NCI-H526 treated with DMSO at 0.1 percent for 48 hours (cell line): ENCODE data around the gene PNMA1.

ENCODE experiments used
- DNase-seq: peaks from one replicate; lab custom pipeline; 2025; lab: John Stamatoyannopoulos, UW

PNMA1 gene

GRCh38 chr14:73750531-73750901 is 36.3 kb upstream of the PNMA1 start:
- DNase-seq = no peak

DNA sequence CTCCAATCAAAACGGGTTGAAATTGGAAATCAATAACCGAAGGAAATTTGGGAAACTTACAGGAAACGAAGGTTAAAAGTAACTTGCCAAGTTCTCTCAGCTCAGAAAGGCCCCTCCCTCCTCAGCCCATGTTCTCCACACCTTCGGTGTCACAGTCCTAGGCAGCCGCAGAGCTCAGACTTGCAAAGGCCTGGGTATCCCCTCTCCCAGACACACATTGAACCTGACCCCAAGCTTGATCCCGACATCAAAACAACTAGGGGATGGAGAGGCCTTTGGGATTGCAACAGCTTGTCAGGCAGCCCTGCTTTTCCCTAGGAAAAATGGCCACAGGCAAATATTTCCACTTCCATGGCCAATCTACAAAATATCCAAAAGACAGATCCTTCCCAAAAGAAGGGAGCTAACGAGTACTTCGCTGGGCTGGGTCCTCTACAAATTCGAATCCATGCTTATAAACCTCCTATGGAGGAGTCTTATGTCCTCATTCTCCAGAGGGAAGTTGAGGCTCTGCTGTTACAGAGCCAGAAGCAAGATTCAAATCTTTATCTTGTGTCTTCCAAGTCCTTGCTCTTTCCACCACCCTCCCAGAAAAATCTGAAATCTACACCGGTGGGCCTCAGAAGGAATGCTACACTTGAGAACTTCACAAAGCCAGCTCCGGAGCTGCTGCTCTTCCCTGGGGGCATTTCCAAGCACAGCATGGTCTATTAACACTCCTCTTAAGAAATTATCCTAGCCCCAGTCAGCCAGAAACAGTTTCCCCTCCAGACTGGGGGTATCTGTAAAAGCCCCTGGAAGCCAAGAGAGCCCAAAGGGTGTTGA is 35.7 kb upstream of the PNMA1 start:
- no peak for DNase-seq

DNA sequence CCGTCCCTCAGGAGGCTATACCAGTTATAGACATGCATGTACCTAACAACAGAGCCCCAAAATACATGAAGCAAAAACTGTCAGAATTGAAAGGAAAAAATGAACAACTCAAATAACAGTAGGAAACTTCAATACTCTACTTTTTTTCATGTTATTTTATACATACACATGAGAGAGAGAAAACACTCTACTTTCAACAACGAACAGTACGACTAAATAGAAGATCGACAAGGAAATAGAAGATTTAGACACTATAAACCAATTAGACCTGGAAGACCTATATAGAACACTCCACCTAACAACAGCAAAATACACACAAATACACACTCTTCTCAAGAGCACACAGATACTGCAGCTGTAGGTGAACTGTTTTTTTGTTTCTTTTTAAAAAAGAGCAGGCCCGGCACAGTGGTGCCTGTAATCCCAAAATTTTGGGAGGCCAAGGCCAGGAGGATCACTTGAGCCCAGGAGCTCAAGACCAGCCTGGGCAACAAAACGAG is 34.7 kb upstream of the PNMA1 start:
- DNase-seq = no peak

DNA sequence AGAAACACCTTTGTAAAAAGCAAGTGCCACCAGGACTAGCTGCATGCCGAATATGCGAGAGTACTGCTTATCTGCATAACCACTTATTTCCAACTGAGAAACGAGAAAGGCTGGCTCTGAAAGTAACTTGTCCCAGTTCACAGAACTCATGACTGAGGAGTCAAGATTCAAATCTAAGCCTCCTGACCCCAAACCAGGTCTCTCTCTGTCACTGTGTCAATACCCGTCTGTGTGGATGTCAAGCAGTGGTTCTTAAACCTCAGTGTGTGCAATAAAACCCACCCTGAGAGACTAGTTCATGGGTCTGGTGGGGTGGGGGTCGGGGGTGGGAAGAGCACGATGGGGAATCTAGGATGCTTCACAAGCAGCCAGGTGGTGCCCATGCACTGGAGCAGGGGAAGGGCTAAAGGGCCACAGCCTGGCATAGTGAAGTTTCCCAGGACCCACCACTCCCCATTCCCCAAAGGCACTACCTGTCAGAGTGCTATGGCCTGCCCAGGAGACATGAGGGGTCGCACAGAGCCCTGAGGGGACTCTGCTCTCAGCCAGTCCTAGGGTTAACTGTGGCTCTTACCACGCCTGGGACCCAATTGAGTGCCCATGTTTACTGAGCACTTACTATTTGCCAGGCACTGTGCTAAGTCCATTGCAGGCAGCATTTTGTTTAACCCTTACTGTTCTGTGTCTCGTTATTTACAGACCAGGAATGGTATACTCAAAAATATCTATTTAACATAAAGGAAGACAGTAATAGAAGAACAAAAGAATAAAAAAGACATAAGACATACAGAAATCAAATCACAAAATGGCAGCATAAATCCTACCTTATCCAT is 33.4 kb upstream of the PNMA1 start:
- no peak for DNase-seq

- no peak for DNase-seq
Observed at GRCh38 chr14:73746520-73747378, 32.6 kb upstream of the PNMA1 start.

DNA sequence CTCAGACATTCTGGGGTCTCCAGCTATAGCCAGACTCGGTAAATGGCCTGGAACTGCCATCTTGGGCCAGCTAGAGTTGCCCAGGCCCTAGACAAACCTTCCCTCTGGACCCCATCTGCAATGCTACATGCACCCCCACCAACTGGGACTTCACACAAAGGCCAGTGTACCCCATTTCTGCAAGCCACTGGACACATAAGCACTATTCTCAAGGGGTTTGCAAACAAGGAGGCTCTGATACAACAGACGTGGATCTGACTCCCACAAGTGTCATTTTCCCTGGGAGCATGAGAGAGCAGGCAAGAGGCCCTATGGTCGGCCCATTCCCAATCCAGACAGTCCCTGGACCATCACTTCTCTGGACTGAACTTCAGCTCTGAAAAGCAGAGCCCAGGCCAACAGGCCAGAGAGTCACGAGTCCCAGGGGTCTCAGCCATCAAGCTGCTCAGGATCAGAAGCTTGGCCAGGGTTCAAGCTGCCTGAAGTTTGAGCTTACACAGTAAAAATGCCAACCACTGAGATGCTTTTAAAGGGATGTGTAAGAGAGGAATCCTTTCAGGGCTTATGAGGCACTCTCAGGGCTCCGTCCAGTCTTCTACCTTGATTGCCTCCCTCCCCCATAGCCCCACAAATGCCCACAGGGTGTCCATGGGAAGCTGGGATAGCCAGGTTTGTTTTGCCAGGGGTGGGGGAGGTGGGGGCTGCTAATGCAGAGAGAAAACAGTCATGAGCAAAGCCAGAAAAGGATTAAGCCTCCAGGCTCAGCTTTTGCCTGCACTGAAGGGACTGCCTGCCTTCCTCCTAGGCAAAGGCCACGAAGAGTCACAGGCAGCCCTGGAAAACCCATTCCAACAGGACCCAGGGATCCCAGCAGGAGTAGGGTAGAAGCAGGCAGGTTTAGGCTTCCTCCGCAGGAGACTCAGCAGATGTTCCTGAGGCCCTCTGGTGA is 31.7 kb upstream of the PNMA1 start:
- no peak for DNase-seq

GRCh38 chr14:73744874-73745529 is 30.8 kb upstream of the PNMA1 start:
- DNase-seq = no peak

DNA sequence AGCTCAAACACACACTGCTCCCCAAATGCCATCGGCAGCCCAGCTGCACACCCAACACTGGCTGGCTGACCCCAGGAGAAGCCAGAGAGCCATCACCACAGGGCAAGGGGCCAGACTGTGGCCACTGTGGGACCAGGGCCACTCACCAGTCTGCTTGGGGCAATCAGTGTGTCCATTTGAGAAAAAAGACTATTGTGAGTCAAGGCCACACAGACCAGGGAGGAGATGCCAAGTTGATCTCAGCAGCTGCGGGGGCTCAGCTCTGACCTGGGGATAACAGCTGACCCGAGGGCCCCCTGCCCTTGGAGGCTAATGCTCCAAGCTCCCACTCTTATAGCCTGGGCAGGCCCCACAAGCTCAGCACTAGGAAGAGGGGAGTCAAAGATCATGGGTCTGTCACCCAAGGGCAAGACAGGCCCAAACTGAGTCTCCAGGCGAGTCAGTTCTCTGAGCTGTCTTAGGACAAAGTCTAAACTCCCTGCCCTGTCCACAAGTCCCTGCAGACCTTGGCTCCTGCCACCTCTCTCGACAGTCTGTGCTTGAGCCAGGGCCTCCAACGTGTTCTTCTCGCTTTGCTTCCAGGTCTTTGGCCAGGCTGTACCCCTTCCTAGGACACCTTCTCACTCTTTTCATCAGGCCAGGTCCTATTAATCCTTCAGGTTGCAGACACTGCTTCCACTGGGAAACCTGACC is 30.1 kb upstream of the PNMA1 start:
- no peak for DNase-seq

GRCh38 chr14:73743431-73743931 is 29.3 kb upstream of the PNMA1 start:
- DNase-seq = no peak

DNA sequence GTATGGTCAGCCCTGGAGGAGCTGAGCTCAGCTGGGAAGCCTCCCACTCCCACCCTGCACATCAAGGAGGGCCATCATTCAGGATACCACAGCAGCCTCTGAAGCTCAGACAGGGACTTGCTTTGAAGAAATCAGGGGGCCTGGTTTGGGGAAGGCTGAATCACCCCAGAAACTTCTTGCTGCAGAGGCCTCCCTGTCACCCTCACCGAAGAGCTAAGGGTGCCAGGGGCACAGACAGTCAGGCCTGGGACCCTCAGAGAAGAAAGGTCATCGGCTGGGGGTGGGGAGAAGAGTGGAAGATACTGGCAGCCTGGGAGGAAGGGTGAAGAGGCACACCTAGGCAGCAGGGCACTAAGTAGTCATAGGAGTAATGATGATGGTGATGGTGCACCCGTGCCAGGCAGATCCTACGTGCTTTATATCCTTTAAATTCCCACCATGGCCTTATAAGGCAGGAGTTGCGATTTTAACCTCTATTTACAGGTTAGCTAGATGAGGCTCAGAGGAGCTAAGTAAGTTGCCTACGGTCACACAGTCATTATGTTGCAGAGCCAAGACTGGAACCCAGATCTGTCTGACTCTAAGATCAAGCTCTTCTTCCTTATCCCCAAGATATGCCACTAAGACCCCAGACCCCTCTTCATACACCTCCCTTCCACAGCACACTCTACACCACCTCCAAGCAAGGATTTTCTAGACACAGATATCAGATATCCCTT is 28.5 kb upstream of the PNMA1 start:
- no peak for DNase-seq

DNA sequence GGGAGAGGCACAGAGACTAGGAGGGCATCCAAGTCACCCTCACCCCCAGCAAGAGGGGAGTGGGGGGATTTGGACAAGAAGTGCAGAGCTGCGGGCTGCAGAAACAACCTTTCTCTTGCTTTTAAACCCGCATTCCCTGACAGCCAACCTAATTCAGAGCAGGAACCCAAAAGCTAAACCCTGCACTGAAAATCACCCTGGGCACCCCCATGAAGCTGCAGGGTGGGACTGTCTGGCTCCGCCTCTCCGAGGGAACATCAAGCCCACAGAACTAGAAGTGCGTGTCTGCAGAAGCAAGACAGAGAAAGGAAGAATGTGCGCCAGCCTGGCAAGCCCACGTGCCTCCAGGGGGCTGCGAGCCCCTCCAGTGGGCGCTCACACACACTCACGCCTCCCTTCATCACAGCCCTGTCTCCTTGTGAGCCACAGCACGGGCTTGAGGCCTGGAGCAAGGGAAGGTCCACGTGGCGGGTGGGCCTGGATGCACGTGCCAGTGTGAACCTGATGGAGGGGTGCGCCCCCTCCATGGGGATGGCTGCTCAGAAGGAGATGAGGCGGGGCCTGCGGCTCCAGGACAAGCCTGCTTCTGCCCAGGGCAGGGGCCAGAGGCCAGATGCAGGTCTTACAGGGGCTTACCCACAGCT is 27.8 kb upstream of the PNMA1 start:
- no peak for DNase-seq

DNA sequence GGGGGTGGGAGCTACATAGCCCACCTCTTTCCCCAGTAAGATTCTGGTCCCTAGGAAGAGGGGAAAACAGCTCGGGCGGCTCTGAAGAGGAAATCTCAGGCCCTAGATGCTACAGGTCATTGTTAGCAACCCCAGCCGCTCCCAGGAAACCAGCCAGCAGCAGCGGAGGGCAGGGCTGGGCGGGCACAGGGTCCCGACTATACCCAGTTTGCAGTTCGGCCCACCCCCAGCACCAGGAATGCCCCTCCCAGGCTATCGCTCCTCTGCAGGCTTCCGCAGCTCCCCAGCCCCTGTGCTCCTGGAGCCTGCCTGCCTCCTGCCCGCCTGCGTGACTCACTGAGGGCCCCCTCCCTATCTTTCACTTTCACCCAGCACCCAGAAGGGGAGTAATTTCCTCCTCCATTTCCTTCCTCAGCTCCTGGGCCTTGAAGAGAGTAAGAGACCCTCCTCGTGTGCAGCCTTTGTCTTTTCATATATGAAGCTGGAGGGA is 27.2 kb upstream of the PNMA1 start:
- no peak for DNase-seq

DNA sequence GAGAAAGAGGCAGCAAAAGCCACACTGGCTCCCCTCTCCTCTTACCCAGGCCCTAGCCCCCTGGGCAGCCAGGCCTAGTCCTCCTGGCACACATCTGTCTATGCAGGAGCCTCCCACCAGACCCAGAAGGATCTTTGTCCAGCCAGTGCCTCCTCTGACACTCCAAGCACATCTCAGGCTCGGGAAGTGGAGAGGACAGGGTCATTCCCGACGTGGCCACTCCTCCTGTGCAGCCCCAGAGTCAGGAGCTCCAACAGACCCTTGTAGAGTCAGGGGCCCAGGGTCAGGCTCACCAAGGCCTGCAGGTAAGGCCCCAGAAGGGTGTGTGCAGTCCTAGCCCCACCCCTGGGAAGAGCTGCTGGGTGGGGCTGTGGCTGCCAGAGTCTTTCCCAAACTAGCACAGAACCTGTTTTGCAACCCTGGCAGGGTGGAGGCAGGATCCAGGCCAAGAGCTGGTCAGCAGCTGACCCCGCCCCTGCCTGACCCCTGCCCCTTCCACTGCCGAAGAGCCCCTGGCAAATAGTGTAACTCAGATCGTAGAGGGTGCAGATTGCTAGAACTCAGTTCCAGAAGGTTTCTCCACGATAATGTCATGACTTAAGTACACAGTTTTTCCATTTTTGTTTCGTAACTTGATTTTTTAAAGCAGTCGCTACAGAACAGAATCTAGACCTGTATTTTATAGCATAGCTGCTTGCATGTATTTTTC is 26.6 kb upstream of the PNMA1 start:
- no peak for DNase-seq

GRCh38 chr14:73739899-73740617 is 25.9 kb upstream of the PNMA1 start:
- no peak for DNase-seq

GRCh38 chr14:73739174-73739898 is 25.2 kb upstream of the PNMA1 start:
- no peak for DNase-seq

- no peak for DNase-seq
Observed at GRCh38 chr14:73738518-73739173, 24.5 kb upstream of the PNMA1 start.
